SKM-1 treated with dmso at 0.1 percent for 144 hours (cell line): ENCODE results near the gene PWWP2A.
A peak's percentile ranks its signal among the peaks of the same experiment; 100 is the strongest.

Experiments used
- DNase-seq: peaks from one replicate; lab custom pipeline; 2025; ENCODE audit not compliant: unreplicated experiment; lab: John Stamatoyannopoulos, UW

The PWWP2A gene

GRCh38 chr5:160133071-160133917, 14.0 kb upstream of the PWWP2A start:
- DNase-seq = no peak

GRCh38 chr5:160129841-160130240, 10.6 kb upstream of the PWWP2A start:
- no peak for DNase-seq

- DNase-seq = no peak
Measured at GRCh38 chr5:160128632-160129031, 9.4 kb upstream of the PWWP2A start.

- no peak for DNase-seq
Measured at GRCh38 chr5:160119905-160120266, 636 bp upstream of the PWWP2A start.

GRCh38 chr5:160118349-160119141, 705 bp downstream of the PWWP2A start:
- DNase-seq = no peak

- DNase-seq = no peak
Measured at GRCh38 chr5:160116991-160117390, 2.3 kb downstream of the PWWP2A start.

- DNase-seq = no peak
Measured at GRCh38 chr5:160108124-160108523, 11.1 kb downstream of the PWWP2A start.

GRCh38 chr5:160105686-160106360, 13.4 kb downstream of the PWWP2A start:
- peak; percentile 80 for DNase-seq

- DNase-seq = no peak
Measured at GRCh38 chr5:160097991-160098390, 21.3 kb downstream of the PWWP2A start.

- DNase-seq = no peak
Measured at GRCh38 chr5:160096178-160096577, 23.1 kb downstream of the PWWP2A start.

- DNase-seq = no peak
Measured at GRCh38 chr5:160092960-160093707, 26.1 kb downstream of the PWWP2A start.

- DNase-seq = no peak
Measured at GRCh38 chr5:160092514-160092913, 26.7 kb downstream of the PWWP2A start.

GRCh38 chr5:160090059-160090458, 29.2 kb downstream of the PWWP2A start:
- DNase-seq = no peak

GRCh38 chr5:160089531-160089930, 29.7 kb downstream of the PWWP2A start:
- no peak for DNase-seq

GRCh38 chr5:160088805-160089204, 30.4 kb downstream of the PWWP2A start:
- DNase-seq = no peak

- DNase-seq = no peak
Measured at GRCh38 chr5:160087199-160087598, 32.1 kb downstream of the PWWP2A start.

- no peak for DNase-seq
Measured at GRCh38 chr5:160084144-160084543, 35.1 kb downstream of the PWWP2A start.

GRCh38 chr5:160083501-160083900, 35.7 kb downstream of the PWWP2A start:
- no peak for DNase-seq

- no peak for DNase-seq
Measured at GRCh38 chr5:160082614-160083500, 36.4 kb downstream of the PWWP2A start.

GRCh38 chr5:160081495-160081894, 37.8 kb downstream of the PWWP2A start:
- DNase-seq = no peak
